VCaP (cell line): ENCODE data around the gene GPRIN3.
A peak's percentile ranks its signal among the peaks of the same experiment; 100 is the strongest.
"Not testable (repeated sequence)": the region's sequence is repeated elsewhere in the genome, so short reads cannot be mapped to it uniquely, and the experiment has no call there.

Source experiments
- H3K27ac ChIP-seq: fragments of 450-650 bp; 2 replicates; pipeline ENCODE4 v1.5.1; 2017
- CTCF ChIP-seq: fragments of 450-650 bp; conservative IDR thresholded peaks from 2 replicates; pipeline ENCODE4 v1.5.1; 2017; ENCODE audit warnings: mild to moderate bottlenecking, moderate library complexity

Gene GPRIN3

GRCh38 chr4:89258506-89258905 is 49.1 kb downstream of the GPRIN3 start:
- TF ChIP-seq CTCF = no peak
- H3K27ac ChIP-seq = no peak overlapping the region

- H3K27ac ChIP-seq = no peak overlapping the region
- no peak for TF ChIP-seq CTCF
Measured at GRCh38 chr4:89257376-89257775, 50.2 kb downstream of the GPRIN3 start.

- TF ChIP-seq CTCF = no peak
- no peak overlapping the region for H3K27ac ChIP-seq
Measured at GRCh38 chr4:89256203-89256800, 51.3 kb downstream of the GPRIN3 start.

GRCh38 chr4:89254847-89255246 is 52.8 kb downstream of the GPRIN3 start:
- peak; percentile 80 for TF ChIP-seq CTCF
- no peak overlapping the region for H3K27ac ChIP-seq

- H3K27ac ChIP-seq = not testable (repeated sequence)
Measured at GRCh38 chr4:89254347-89254746, 53.3 kb downstream of the GPRIN3 start.

- no peak overlapping the region for H3K27ac ChIP-seq
- no peak for TF ChIP-seq CTCF
Measured at GRCh38 chr4:89253935-89254334, 53.7 kb downstream of the GPRIN3 start.

- TF ChIP-seq CTCF = no peak
- H3K27ac ChIP-seq = no peak overlapping the region
Measured at GRCh38 chr4:89253311-89253710, 54.3 kb downstream of the GPRIN3 start.

GRCh38 chr4:89251396-89251795 is 56.2 kb downstream of the GPRIN3 start:
- TF ChIP-seq CTCF = no peak
- H3K27ac ChIP-seq = no peak overlapping the region
